Stimulated activated CD8-positive, alpha-beta memory T cell treated with anti-CD3 and anti-CD28 coated beads, Interleukin-15, amount 100 ng/mL, for 4 hours (primary cell): Measurements from ENCODE around the gene SLC4A3.

ENCODE experiments used
- DNase-seq, 2 donors: peaks; one replicate each; pipeline ENCODE4 v3.0.0-alpha.2; 2020; ENCODE audit warnings: low read depth in 2 of 2

The SLC4A3 gene, protein sequence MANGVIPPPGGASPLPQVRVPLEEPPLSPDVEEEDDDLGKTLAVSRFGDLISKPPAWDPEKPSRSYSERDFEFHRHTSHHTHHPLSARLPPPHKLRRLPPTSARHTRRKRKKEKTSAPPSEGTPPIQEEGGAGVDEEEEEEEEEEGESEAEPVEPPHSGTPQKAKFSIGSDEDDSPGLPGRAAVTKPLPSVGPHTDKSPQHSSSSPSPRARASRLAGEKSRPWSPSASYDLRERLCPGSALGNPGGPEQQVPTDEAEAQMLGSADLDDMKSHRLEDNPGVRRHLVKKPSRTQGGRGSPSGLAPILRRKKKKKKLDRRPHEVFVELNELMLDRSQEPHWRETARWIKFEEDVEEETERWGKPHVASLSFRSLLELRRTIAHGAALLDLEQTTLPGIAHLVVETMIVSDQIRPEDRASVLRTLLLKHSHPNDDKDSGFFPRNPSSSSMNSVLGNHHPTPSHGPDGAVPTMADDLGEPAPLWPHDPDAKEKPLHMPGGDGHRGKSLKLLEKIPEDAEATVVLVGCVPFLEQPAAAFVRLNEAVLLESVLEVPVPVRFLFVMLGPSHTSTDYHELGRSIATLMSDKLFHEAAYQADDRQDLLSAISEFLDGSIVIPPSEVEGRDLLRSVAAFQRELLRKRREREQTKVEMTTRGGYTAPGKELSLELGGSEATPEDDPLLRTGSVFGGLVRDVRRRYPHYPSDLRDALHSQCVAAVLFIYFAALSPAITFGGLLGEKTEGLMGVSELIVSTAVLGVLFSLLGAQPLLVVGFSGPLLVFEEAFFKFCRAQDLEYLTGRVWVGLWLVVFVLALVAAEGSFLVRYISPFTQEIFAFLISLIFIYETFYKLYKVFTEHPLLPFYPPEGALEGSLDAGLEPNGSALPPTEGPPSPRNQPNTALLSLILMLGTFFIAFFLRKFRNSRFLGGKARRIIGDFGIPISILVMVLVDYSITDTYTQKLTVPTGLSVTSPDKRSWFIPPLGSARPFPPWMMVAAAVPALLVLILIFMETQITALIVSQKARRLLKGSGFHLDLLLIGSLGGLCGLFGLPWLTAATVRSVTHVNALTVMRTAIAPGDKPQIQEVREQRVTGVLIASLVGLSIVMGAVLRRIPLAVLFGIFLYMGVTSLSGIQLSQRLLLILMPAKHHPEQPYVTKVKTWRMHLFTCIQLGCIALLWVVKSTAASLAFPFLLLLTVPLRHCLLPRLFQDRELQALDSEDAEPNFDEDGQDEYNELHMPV

DNA sequence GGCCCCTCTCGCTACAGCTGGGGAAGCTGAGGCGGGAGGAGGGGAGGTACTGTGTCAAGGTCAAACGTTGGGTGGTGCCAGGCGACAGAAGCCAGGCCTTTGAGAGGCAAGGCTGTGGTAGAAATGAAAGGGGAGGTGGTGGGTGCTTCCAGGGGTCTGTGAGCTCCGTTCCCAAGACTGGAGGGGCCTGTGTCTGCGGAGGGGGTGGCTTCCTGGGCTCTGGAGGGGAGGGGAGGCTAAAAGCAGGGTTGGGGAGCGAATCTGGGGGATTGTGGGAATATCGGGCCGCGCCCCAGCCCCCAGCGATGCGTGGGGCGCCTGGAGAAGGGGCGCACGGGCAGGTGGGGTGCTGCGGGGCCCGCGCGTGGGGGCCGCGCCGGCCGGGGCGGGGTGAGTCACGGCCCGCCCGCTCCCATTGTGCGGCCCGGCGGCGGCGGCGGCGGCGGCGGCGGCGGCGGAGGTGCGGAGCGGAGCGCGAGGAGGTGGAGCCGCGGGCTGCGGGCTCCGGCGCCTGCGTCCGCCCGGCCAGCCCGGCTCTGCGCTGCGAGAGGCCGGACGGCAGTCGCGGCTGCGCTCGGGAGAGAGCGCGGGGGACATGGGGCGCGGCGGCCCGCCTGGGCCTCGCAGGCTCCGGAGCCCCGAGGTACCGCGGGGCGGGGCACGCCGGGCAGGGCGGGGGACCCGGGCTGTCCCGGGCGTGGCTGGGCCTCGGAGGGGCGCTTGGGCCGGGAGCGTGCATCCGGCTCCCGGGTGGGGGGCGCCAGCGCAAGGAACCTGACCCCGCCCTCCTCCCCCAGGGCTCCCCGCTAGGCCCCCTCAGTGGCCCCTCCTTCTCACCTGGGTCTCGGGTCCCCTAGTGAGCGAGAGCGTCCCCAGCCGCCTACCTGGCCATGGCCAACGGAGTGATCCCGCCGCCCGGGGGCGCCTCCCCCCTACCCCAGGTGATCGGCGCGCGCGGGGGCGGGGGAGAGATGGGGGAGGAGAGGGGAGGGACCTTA is at the start of gene SLC4A3:
Gene SLC4A3, plus strand, starts transcription at position 528 of the 998 bp plus-strand sequence. Its CDS starts 363 bp downstream, at position 891.
- DNase-seq, result no peak

DNA sequence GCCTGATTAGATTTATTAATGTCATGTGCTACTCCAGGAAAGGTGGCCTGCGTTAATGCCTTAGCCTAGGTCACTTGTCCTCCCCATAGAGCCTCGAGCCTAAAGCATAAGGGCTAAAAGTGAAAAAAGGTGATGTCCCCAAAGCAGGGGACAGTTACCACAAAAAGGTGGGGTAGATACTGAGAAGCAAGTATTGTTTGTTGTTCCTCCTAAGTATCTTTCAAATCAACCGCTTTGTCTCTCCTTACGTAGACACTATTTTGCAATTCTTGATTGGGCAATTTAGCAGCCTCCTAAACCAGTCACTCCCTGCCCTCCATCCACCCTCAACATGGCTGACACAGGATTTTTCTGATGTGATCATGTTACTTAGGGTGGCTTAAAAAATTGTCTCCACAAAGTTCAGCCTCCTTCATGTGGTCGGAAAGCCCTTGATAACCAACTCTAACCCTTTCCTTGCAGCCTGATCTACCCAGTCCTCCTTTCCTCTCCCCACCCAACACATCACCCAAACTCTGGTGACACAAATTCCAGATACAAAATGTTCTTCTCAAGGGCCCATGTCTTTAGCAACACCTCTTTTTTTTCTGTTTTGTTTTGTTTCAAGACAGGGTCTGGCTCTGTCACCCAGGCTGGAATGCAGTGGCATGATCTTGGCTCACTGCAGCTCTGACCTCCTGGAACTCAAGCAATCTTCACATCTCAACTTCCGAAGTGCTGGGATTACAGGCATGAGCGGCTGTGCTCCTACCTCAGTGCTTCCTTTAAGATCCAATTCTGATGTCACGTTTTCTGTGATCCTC is 48.4 kb upstream of the SLC4A3 start:
- DNase-seq, result no peak

DNA sequence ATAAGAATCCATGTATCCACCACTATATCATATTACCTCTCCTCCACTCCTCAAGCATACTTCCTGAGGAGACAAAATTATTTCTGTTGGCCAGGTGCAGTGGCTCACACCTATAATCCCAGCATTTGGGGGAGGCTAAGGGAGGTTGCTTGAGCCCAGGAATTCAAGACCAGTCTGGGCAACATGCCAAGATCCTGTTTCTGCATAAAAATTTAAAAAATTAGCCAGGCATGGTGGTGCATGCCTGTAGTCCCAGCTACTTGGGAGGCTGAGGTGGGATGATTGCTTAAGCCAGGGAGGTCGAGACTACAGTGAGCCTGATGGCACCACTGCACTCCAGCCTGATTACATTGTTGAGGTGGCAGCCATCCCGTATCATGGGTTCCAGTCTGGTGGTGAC is 46.1 kb upstream of the SLC4A3 start:
- no peak for DNase-seq

DNA sequence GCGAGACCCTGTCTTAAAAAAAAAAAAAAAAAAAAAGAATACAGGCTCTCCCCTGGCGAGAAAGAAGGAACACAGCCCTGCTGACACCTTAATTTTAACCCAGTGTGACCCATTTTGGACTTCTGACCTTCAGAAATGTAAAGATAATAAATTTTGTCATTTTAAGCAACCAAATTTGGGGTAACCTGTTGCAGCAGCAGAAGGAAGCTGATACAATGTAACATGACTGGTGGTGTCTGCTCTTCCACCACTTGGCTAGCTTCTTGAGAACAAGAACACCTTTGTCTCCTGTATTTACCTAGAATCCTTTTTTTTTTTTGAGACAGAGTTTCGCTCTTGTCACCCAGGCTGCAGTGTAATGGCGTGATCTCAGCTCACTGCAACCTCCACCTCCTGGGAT is 36.3 kb upstream of the SLC4A3 start:
- DNase-seq, result no peak

DNA sequence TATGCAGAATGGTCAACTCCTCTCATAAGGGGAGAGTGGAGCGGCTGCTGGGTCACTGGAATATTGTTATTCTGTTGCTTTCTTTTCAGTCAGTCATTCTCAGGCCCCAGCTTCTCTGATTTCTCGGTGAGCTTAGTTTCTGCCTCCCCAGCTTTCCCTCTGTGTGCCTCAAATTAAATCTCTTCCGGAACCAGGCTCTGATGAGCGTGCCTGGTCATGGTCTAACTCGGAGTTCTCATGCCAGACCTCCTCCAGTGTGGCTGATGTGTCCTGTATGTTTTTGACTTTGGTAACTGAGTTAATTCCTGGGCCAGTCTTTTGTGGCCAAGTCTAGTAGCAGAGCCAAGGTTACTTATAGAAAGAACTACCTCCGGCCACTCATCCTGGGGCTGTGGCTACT is 34.7 kb upstream of the SLC4A3 start:
- no peak for DNase-seq

DNA sequence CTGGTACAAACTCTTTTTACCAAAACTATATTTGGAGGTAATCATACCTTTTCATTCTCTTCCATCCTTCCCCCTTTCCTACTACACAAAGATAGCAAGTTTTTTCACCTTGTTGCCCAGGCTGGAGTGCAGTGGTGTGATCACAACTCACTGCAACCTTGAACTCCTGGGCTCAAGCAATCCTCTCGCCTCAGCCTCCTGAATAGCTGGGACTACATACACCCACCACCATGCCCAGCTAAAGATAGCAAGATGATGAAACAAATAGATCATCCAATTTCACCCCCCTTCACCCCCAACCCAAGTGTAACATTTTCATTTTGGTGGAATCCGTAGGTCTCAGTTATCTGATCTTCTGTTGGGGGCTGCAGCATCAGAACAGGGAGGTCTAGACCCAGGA is 34.3 kb upstream of the SLC4A3 start:
- no peak for DNase-seq

DNA sequence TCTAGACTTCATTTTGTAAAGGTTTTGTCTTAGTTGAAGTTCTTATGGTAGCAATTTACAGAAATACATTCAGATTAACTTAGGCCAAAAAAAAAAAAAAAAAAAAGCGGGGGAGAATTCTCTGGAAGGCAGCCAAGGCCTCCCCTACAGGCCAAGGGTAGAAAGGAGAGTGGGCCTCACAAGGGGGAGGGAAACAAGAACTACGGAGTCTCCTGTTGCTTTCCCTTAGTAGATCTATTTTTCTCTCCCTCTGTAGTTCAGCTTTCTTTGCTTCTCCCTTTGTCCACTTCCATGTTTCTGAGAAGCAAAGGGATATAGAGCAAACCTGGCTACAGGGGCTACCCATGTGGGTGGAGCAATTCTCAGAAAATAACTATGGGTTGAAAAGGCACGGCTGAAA is 32.2 kb upstream of the SLC4A3 start:
- DNase-seq, result no peak

DNA sequence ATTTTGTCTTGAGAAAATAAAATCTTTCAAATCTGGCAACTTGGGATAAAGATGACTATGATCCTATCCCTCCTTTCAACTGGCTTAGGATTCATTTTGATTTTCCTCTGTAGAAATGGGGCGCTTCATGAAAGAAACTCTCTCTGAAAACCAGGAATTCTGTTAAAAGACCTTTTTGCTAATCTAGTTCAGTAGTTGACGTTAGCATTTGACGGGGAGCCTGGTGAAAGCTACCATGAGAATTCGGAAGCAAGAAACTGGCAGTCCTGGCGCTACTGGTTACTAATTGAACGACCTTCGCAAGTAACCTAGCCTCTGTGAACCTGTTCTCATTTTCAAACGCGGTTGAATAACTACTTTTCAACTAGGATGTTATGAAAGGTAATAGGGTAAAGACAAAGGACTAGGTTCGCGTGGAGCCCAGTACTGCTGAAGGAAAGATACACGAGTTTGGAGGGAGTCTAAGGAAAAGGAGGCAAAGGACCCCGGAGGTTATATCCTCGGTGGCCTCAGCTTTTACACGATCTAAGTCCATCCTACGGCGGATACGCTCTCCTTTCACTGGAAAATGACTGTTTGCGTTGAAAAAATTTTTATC is 30.4 kb upstream of the SLC4A3 start:
- no peak for DNase-seq

DNA sequence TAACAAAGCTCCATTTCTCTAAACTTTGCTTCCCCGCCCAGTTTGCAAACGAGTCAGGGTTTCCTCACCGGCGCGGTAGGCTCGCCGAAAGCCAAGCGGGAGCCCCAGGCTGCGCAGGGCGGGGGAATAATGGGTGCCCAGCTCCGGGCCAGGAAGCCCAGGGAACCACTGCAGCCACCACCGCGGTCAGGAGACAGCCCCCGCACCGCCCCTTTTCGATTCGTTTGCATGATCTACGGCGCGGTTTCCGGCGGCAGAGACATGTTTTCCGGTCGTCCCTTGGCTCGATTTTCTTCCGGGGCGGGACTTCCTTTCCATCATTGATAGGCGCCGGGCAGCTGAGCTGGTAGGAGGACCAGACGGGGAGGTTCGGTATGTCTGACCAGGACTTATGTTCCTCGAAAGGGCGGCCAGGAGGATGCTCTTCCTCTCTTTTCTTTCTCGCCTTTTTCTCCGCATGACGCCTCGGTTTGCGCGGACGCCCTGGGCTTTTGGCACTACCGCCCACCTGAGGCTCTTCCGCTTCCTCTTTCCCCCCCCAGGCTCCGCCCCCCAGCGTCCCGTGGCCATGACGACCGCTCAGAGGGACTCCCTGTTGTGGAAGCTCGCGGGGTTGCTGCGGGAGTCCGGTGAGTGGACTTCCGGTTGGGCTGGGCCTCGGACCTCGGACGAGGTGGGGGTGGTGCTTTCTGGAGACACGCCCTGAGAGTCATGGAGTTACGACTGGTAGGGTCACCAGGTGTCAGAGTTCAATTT is 29.7 kb upstream of the SLC4A3 start, which contains the start of gene STK11IP:
Gene STK11IP, plus strand, starts transcription at position 306 of the 756 bp plus-strand sequence. Its CDS starts 263 bp downstream, at position 569.
- DNase-seq, result peak; percentile 80 to 83

DNA sequence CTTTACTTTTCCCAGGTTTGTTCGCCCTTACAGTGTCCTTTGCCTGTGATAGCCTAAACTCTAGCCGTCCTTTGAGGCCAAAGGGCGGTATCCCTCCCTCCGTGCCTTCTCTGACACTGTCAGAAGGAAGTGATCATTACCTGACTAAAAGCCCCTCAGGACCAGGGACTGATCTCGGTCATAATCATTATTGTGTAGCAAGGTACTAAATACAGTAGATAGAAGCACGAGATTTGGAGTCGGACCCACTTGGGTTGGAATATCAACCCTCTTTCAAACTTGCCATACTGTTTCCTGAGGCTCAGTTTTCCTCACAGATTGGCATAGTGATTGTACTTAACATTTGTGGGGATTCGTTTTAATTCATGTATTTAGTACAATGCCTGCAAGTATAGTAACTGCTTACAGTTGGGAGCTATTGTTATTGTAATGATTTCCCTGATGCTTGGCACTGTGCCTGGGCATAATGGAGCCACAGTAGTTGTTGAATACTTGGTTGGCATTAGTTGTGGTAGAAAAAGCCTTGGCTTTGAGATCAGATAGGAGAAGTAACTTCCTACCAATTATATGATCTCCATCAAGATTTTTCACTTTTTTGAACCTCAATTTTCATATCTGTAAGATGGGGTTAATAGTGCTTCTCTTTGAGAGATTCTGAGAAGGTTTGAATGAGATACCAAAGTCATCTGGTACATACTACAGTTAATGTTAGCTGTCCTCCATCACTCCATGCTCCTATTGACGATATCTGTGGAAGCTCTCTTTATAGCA is 28.9 kb upstream of the SLC4A3 start:
- DNase-seq, result no peak

DNA sequence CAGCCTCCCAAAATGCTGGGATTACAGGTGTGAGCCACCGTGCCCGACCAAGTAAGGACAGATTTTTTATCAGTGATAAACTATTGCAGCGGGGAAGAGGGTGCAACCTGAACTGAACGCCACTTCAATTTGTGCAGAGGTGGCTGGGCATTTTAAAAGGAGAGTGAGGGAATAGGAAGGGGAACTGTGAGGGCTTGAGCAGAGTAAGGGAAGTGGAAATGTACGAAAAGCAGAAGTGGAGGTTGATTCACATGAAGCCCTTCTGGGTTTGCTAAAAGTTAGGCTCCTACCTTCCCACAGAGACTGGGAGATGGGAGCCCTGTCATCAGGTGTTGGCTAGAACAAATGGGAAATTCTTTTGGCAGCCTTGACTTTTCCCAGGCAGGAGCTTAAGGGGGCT is 23.7 kb upstream of the SLC4A3 start:
- no peak for DNase-seq

DNA sequence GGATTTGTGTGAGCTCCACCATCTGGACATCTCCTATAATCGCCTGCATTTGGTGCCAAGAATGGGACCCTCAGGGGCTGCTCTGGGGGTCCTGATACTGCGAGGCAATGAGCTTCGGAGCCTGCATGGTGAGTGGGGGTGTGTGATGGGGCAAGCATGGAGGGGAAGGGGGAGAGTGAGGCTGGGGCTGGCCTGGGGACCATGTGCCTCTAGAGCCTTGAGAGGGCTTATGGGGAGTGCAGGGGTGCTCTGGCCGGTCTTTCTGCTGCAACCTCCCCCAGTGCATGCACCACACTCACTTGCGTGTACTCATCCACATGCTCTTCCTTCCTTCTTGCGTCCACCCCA is 21.8 kb upstream of the SLC4A3 start:
- DNase-seq, result no peak

DNA sequence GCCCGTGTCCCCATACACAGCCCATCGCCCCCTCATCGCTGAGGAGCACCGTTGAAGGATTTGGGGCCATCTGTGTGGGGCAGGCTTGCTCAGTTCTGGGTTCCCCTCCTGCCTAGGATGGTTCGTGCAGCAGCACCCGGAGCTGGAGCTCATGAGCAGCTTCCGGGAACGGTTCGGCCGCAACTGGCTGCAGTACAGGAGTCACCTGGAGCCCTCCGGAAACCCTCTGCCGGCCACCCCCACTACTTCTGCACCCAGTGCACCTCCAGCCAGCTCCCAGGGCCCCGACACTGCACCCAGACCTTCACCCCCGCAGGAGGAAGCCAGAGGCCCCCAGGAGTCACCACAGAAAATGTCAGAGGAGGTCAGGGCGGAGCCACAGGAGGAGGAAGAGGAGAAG is 19.5 kb upstream of the SLC4A3 start:
- DNase-seq, result no peak

DNA sequence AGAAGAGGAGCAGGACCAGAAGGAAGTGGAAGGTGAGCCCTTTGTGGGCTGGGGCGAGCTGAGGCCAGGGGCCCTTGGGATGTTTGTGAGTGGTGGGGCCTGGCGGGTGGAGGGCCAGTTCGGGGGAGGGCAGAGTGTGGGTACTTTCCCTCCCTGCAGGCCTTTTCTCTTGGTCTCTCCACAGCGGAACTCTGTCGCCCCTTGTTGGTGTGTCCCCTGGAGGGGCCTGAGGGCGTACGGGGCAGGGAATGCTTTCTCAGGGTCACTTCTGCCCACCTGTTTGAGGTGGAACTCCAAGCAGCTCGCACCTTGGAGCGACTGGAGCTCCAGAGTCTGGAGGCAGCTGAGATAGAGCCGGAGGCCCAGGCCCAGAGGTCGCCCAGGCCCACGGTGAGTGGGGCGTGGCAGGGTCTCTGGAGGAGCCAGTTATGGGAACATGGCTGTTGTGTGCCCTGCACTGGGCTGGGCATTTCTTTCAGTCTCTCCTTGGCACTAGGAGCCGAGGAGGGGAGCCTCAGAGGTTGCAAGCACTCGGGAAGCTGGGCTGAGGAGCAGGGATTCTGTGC is 18.9 kb upstream of the SLC4A3 start:
- DNase-seq, result no peak

DNA sequence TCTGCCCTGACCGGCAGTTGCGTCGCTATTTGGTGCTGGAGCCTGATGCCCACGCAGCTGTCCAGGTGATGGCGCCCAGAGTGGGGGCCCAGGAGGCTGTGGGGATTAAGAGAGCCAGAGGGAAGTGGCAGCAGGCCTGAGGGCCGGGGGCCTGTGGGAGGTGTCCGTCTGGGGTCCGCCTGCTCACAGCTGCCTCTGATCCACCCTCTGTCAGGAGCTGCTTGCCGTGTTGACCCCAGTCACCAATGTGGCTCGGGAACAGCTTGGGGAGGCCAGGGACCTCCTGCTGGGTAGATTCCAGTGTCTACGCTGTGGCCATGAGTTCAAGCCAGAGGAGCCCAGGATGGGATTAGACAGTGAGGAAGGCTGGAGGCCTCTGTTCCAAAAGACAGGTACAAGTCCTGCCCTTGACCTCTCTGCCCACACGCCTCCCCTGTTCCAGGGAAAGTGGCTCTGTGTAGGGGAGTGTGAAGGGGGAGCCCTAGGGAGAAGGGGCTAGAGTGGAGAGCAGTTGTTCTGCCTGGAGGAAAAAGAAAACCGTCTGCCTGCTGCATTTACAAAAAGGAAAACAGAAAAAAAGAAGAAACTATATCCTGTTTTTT is 18.2 kb upstream of the SLC4A3 start:
- no peak for DNase-seq

DNA sequence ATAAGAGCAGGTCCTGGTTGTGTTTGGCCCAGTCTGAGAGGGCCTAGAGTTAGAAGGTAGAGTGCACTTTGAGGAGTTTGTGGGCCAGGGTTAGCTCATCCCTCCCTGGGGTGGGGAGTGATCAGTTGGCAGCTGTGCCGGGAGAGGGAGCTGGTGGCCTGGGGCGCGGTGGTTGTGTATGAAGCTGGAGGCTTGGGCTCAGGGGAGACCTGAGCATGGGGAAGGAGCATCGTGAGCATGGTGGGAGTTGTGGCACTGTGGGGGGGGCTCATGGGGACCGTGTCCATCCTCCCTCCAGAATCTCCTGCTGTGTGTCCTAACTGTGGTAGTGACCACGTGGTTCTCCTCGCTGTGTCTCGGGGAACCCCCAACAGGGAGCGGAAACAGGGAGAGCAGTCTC is 16.1 kb upstream of the SLC4A3 start:
- no peak for DNase-seq

DNA sequence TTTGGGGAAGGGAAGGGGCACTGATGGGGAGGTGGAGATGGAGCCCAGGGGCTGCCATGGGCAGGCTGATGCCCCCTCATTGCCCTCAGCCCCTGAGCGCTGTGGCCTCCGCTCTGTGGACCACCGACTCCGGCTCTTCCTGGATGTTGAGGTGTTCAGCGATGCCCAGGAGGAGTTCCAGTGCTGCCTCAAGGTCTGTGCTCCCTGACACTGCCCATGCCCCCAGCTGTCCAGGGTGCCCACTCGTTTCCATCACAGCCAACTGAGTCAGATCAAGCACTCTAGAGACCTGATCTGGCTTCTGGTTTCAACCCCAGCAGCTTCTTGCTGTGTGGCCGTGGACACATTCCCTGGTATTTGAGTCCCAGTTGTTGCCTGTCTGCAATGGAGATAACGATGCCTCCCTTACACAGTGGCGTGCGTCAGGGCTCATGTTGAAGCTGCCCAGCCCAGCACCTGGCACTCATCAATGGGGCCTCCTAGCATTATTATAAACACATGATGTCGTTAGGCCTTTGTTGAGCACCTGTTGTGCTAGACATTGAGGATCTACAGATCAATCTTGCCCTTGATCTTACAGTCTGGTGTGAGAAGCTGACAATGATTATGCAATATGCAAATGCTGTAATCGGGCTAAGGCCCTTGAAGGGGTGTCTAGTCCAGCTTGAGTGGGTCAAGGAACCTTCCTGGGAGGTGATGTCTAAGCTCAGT is 15.4 kb upstream of the SLC4A3 start:
- no peak for DNase-seq
